Brain microvascular endothelial cell (primary cell): Measurements from ENCODE around the gene CCDC6.

Source experiments
- DNase-seq: peaks from one replicate; pipeline ENCODE4 v3.0.0-alpha.2; 2020
- H3K27ac ChIP-seq: fragments of 250-450 bp; sonication (Bioruptor Pico); 2 replicates; pipeline ENCODE4 v1.5.1; 2020; ENCODE audit warnings: mild to moderate bottlenecking, moderate library complexity
- H3K27me3 ChIP-seq: fragments of 250-450 bp; sonication (Bioruptor Pico); replicated peaks from 2 replicates; pipeline ENCODE4 v1.5.1; 2020; ENCODE audit warnings: mild to moderate bottlenecking
- H3K36me3 ChIP-seq: fragments of 250-450 bp; sonication (Bioruptor Pico); replicated peaks from 2 replicates; pipeline ENCODE4 v1.5.1; 2020; ENCODE audit warnings: mild to moderate bottlenecking
- H3K4me3 ChIP-seq: 2 replicates; pipeline ENCODE4 v1.5.1; 2011; ENCODE audit warnings: low read depth, mild to moderate bottlenecking, control low read depth, low read length, moderate library complexity
- CTCF ChIP-seq: IDR thresholded peaks from 2 replicates; pipeline ENCODE4 v1.5.1; 2011; ENCODE audit warnings: low read depth, mild to moderate bottlenecking, moderate library complexity, low read length, control low read depth, inconsistent platforms; ENCODE audit errors: missing control alignments
- in situ Hi-C: cut with HindIII; loops from 2 replicates; pipeline ENCODE4 v1.10.0; 2017; ENCODE audit warnings: low sequenced_read_pairs, low pct_ligation_motif_present

CCDC6 gene

GRCh38 chr10:59898125-59898835 is 8.1 kb downstream of the CCDC6 start:
- H3K4me3 ChIP-seq = no peak overlapping the region
- DNase-seq = no peak
- no peaks in the 10 kb centered on the region for H3K27me3 ChIP-seq
- in situ Hi-C loops = no loop called here
- no peaks in the 10 kb centered on the region for H3K36me3 ChIP-seq
- TF ChIP-seq CTCF = no peak
- no peak overlapping the region for H3K27ac ChIP-seq

GRCh38 chr10:59896191-59896590 is 10.2 kb downstream of the CCDC6 start:
- Histone ChIP-seq H3K27me3 (no peaks in the 10 kb centered on the region), H3K27ac (no peak overlapping the region), H3K4me3 (no peak overlapping the region), H3K36me3 (no peaks in the 10 kb centered on the region)
- in situ Hi-C loops = no loop called here
- DNase-seq = no peak
- TF ChIP-seq CTCF = no peak

GRCh38 chr10:59895629-59896116 is 10.7 kb downstream of the CCDC6 start:
- Histone ChIP-seq H3K27ac (no peak overlapping the region), H3K27me3 (no peaks in the 10 kb centered on the region), H3K4me3 (no peak overlapping the region), H3K36me3 (no peaks in the 10 kb centered on the region)
- DNase-seq = no peak
- in situ Hi-C loops = no loop called here
- TF ChIP-seq CTCF = no peak

GRCh38 chr10:59894114-59894513 is 12.2 kb downstream of the CCDC6 start:
- no peaks in the 10 kb centered on the region for H3K27me3 ChIP-seq
- no peak for TF ChIP-seq CTCF
- DNase-seq = peak; percentile 42
- no peak overlapping the region for H3K4me3 ChIP-seq
- no peaks in the 10 kb centered on the region for H3K36me3 ChIP-seq
- in situ Hi-C loops = no loop called here
- no peak overlapping the region for H3K27ac ChIP-seq

- DNase-seq = no peak
- no peaks in the 10 kb centered on the region for H3K36me3 ChIP-seq
- TF ChIP-seq CTCF = no peak
- in situ Hi-C loops = no loop called here
- no peak overlapping the region for H3K27ac ChIP-seq
- no peak overlapping the region for H3K4me3 ChIP-seq
- no peaks in the 10 kb centered on the region for H3K27me3 ChIP-seq
These were observed 13.7 kb downstream of the CCDC6 start for GRCh38 chr10:59892697-59893096.

GRCh38 chr10:59891936-59892335 is 14.4 kb downstream of the CCDC6 start:
- no peak for TF ChIP-seq CTCF
- H3K4me3 ChIP-seq = no peak overlapping the region
- H3K27ac ChIP-seq = no peak overlapping the region
- no peak for DNase-seq
- in situ Hi-C loops = no loop called here
- no peaks in the 10 kb centered on the region for H3K36me3 ChIP-seq
- H3K27me3 ChIP-seq = no peaks in the 10 kb centered on the region
